GM23338 (cell line): ENCODE data around the gene CADPS. TPM values are rescaled to one million over a fixed set of nuclear protein-coding genes. Genes with fewer than 3 reads are reported as not detected.

Source experiments
- ATAC-seq: fragments of 200-7000 bp; cut with Tn5 transposase; 3 replicates; pipeline ENCODE4 v1.9.1; 2020
- DNase-seq: peaks from one replicate; pipeline ENCODE4 v3.0.0-alpha.2; 2015; ENCODE audit warnings: low spot score
- H2AFZ ChIP-seq: fragments of 200-600 bp; sonication (generic); 2 replicates; pipeline ENCODE4 v1.8.0; 2016; ENCODE audit warnings: antibody characterized with exemption, mild to moderate bottlenecking, moderate library complexity
- H3F3A ChIP-seq: fragments of 200-600 bp; sonication (generic); replicated peaks from 2 replicates; pipeline ENCODE4 v1.8.0; 2017; ENCODE audit warnings: antibody characterized with exemption, mixed run types, low read depth
- H3K27ac ChIP-seq: fragments of 200-600 bp; sonication (generic); 2 replicates; pipeline ENCODE4 v1.6.1; 2016; ENCODE audit warnings: low read depth
- H3K27me3 ChIP-seq: fragments of 200-600 bp; sonication (generic); 2 replicates; pipeline ENCODE4 v1.8.0; 2016; ENCODE audit warnings: mild to moderate bottlenecking, mixed run types, moderate library complexity; ENCODE audit not compliant: insufficient read depth
- H3K36me3 ChIP-seq: fragments of 200-600 bp; sonication (generic); 2 replicates; pipeline ENCODE4 v1.8.0; 2016; ENCODE audit warnings: mild to moderate bottlenecking; ENCODE audit not compliant: insufficient read depth
- H3K4me1 ChIP-seq: fragments of 200-600 bp; sonication (generic); 2 replicates; pipeline ENCODE4 v1.8.0; 2016; ENCODE audit warnings: mild to moderate bottlenecking, moderate library complexity; ENCODE audit not compliant: insufficient read depth
- H3K4me2 ChIP-seq: fragments of 200-600 bp; sonication (generic); 2 replicates; pipeline ENCODE4 v1.7.1; 2017; ENCODE audit warnings: mixed run types
- H3K4me3 ChIP-seq: fragments of 200-600 bp; sonication (generic); 2 replicates; pipeline ENCODE4 v1.6.1; 2016; ENCODE audit warnings: mixed run types
- H3K79me2 ChIP-seq: fragments of 200-600 bp; sonication (generic); replicated peaks from 2 replicates; pipeline ENCODE4 v1.8.0; 2017; ENCODE audit warnings: mild to moderate bottlenecking; ENCODE audit not compliant: insufficient read depth
- H3K9me2 ChIP-seq: fragments of 200-600 bp; sonication (generic); 2 replicates; pipeline ENCODE4 v1.8.0; 2017; ENCODE audit not compliant: insufficient read depth
- H4K20me1 ChIP-seq: fragments of 200-600 bp; sonication (generic); replicated peaks from 2 replicates; pipeline ENCODE4 v1.8.0; 2017; ENCODE audit warnings: mild to moderate bottlenecking; ENCODE audit not compliant: insufficient read depth
- H3K27ac Mint-ChIP-seq: 2 replicates; pipeline ENCODE4 v1.8.0; 2020; ENCODE audit warnings: inconsistent platforms, mild to moderate bottlenecking, moderate library complexity, mixed read lengths
- H3K27me3 Mint-ChIP-seq: 3 replicates; pipeline ENCODE4 v1.8.0; 2022; ENCODE audit warnings: low read depth, mild to moderate bottlenecking, moderate library complexity, mixed read lengths, inconsistent platforms; ENCODE audit not compliant: insufficient read depth, poor library complexity
- H3K36me3 Mint-ChIP-seq: 3 replicates; pipeline ENCODE4 v1.8.0; 2021; ENCODE audit warnings: low read depth, mild to moderate bottlenecking, inconsistent platforms, moderate library complexity, mixed read lengths
- H3K4me1 Mint-ChIP-seq: 3 replicates; pipeline ENCODE4 v1.8.0; 2020; ENCODE audit warnings: mild to moderate bottlenecking, inconsistent platforms, mixed read lengths
- H3K4me3 Mint-ChIP-seq: 3 replicates; pipeline ENCODE4 v1.8.0; 2021; ENCODE audit warnings: moderate library complexity, mild to moderate bottlenecking, inconsistent platforms, mixed read lengths
- H3K9me3 Mint-ChIP-seq: 3 replicates; pipeline ENCODE4 v1.8.0; 2020; ENCODE audit warnings: moderate library complexity, mild to moderate bottlenecking, inconsistent platforms, mixed read lengths
- EZH2 ChIP-seq: fragments of 200-600 bp; sonication (generic); IDR thresholded peaks from one replicate; pipeline ENCODE4 v1.8.0; 2017; ENCODE audit warnings: antibody characterized with exemption, mild to moderate bottlenecking, low read depth; ENCODE audit not compliant: unreplicated experiment
- JUNB ChIP-seq: IDR thresholded peaks from one replicate; pipeline ENCODE4 v1.6.1; 2016; ENCODE audit warnings: antibody characterized with exemption; ENCODE audit not compliant: unreplicated experiment
- NANOG ChIP-seq: IDR thresholded peaks from 2 replicates; pipeline ENCODE4 v1.6.1; 2016; ENCODE audit warnings: antibody characterized with exemption, borderline replicate concordance
- POLR2AphosphoS5 ChIP-seq: IDR thresholded peaks from 2 replicates; pipeline ENCODE4 v1.6.1; 2016; ENCODE audit warnings: antibody characterized with exemption, low read depth
- REST ChIP-seq: IDR thresholded peaks from one replicate; pipeline ENCODE4 v1.6.1; 2018; ENCODE audit warnings: antibody characterized with exemption; ENCODE audit not compliant: unreplicated experiment
- ZNF114 ChIP-seq: fragments of 250-450 bp; sonication (Bioruptor Pico); IDR thresholded peaks from 2 replicates; pipeline ENCODE4 v1.5.0; 2020; ENCODE audit warnings: mild to moderate bottlenecking, moderate library complexity
- ZNF331 ChIP-seq: fragments of 250-450 bp; sonication (Bioruptor Pico); IDR thresholded peaks from 2 replicates; pipeline ENCODE4 v1.5.0; 2020; ENCODE audit warnings: low read depth, mild to moderate bottlenecking, moderate library complexity
- polyA plus RNA-seq: library from polyadenylated mRNA; unstranded; fragments of >200 nt; fragmentation: Nextera tagmentation; extraction: Ambion mirVana; gene quantifications from 2 replicates; pipeline ENCODE4 v1.2.1, GENCODE V29; 2016
- total RNA-seq: library from RNA; depleted of rRNA; stranded (reverse); fragments of >200 nt; shearing (Covaris generic); gene quantifications from 2 replicates; pipeline ENCODE4 v1.2.3, GENCODE V29; 2014
- TF ChIP-seq, protein P1 (sequence below): fragments of 250-450 bp; sonication (Bioruptor Pico); IDR thresholded peaks from 2 replicates; pipeline ENCODE4 v1.5.0; 2020; ENCODE audit warnings: mild to moderate bottlenecking, moderate library complexity
- TF ChIP-seq, protein P2 (sequence below), 2 experiments: fragments of 200-600 bp in 1 of 2; sonication (generic) in 1 of 2; conservative IDR thresholded peaks; 2 replicates each; pipeline versions ENCODE4 v1.5.1 to v1.6.1; 2016 to 2017; ENCODE audit warnings: antibody characterized with exemption in 2 of 2, low read depth in 2 of 2, mild to moderate bottlenecking in 2 of 2, moderate library complexity in 1 of 2

Gene CADPS
- total and polyA plus RNA-seq, 2 experiments from 2014 or later: 14.7 to 22.0 TPM

- TF ChIP-seq, protein P1, sequence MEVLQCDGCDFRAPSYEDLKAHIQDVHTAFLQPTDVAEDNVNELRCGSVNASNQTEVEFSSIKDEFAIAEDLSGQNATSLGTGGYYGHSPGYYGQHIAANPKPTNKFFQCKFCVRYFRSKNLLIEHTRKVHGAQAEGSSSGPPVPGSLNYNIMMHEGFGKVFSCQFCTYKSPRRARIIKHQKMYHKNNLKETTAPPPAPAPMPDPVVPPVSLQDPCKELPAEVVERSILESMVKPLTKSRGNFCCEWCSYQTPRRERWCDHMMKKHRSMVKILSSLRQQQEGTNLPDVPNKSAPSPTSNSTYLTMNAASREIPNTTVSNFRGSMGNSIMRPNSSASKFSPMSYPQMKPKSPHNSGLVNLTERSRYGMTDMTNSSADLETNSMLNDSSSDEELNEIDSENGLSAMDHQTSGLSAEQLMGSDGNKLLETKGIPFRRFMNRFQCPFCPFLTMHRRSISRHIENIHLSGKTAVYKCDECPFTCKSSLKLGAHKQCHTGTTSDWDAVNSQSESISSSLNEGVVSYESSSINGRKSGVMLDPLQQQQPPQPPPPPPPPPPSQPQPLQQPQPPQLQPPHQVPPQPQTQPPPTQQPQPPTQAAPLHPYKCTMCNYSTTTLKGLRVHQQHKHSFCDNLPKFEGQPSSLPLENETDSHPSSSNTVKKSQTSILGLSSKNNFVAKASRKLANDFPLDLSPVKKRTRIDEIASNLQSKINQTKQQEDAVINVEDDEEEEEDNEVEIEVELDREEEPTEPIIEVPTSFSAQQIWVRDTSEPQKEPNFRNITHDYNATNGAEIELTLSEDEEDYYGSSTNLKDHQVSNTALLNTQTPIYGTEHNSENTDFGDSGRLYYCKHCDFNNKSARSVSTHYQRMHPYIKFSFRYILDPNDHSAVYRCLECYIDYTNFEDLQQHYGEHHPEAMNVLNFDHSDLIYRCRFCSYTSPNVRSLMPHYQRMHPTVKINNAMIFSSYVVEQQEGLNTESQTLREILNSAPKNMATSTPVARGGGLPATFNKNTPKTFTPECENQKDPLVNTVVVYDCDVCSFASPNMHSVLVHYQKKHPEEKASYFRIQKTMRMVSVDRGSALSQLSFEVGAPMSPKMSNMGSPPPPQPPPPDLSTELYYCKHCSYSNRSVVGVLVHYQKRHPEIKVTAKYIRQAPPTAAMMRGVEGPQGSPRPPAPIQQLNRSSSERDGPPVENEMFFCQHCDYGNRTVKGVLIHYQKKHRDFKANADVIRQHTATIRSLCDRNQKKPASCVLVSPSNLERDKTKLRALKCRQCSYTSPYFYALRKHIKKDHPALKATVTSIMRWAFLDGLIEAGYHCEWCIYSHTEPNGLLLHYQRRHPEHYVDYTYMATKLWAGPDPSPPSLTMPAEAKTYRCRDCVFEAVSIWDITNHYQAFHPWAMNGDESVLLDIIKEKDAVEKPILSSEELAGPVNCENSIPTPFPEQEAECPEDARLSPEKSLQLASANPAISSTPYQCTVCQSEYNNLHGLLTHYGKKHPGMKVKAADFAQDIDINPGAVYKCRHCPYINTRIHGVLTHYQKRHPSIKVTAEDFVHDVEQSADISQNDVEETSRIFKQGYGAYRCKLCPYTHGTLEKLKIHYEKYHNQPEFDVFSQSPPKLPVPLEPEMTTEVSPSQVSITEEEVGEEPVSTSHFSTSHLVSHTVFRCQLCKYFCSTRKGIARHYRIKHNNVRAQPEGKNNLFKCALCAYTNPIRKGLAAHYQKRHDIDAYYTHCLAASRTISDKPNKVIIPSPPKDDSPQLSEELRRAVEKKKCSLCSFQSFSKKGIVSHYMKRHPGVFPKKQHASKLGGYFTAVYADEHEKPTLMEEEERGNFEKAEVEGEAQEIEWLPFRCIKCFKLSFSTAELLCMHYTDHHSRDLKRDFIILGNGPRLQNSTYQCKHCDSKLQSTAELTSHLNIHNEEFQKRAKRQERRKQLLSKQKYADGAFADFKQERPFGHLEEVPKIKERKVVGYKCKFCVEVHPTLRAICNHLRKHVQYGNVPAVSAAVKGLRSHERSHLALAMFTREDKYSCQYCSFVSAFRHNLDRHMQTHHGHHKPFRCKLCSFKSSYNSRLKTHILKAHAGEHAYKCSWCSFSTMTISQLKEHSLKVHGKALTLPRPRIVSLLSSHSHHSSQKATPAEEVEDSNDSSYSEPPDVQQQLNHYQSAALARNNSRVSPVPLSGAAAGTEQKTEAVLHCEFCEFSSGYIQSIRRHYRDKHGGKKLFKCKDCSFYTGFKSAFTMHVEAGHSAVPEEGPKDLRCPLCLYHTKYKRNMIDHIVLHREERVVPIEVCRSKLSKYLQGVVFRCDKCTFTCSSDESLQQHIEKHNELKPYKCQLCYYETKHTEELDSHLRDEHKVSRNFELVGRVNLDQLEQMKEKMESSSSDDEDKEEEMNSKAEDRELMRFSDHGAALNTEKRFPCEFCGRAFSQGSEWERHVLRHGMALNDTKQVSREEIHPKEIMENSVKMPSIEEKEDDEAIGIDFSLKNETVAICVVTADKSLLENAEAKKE: no peak
- TF ChIP-seq, protein P2, sequence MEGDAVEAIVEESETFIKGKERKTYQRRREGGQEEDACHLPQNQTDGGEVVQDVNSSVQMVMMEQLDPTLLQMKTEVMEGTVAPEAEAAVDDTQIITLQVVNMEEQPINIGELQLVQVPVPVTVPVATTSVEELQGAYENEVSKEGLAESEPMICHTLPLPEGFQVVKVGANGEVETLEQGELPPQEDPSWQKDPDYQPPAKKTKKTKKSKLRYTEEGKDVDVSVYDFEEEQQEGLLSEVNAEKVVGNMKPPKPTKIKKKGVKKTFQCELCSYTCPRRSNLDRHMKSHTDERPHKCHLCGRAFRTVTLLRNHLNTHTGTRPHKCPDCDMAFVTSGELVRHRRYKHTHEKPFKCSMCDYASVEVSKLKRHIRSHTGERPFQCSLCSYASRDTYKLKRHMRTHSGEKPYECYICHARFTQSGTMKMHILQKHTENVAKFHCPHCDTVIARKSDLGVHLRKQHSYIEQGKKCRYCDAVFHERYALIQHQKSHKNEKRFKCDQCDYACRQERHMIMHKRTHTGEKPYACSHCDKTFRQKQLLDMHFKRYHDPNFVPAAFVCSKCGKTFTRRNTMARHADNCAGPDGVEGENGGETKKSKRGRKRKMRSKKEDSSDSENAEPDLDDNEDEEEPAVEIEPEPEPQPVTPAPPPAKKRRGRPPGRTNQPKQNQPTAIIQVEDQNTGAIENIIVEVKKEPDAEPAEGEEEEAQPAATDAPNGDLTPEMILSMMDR (conservative IDR thresholded peaks at IDR 0.05; ENCODE audit: low read depth in 2 of 2): no peak
- TF ChIP-seq ZNF114 (CRISPR knock-in tag): no peak
- TF ChIP-seq POLR2AphosphoS5: no peak
Observed at GRCh38 chr3:62797132-62797531, 78.1 kb downstream of the CADPS start (continued).

GRCh38 chr3:62795978-62796657, 79.1 kb downstream of the CADPS start:
- no peak overlapping the region for H3K4me2 ChIP-seq
- DNase-seq: peak; percentile 47
- Mint-ChIP-seq H3K27ac (peak overlapping the region; percentile 95), H3K4me1 (peaks cover 34% of the 10 kb centered on the region), H3K27me3 (peaks cover 4% of the 10 kb centered on the region), H3K9me3 (no peaks in the 10 kb centered on the region), H3K4me3 (no peak overlapping the region), H3K36me3 (no peaks in the 10 kb centered on the region)
- no peaks in the 10 kb centered on the region for H4K20me1 ChIP-seq
- peaks cover 13% of the 10 kb centered on the region for H3K9me2 ChIP-seq
- peak; percentile 26; the same call in 2 of the 3 replicates for ATAC-seq
- no peak overlapping the region for H2AFZ ChIP-seq
- H3K4me3 ChIP-seq: no peak overlapping the region
- no peaks in the 10 kb centered on the region for H3K27me3 ChIP-seq
- peak overlapping the region; percentile 17 for H3K27ac ChIP-seq
- peaks cover 33% of the 10 kb centered on the region; the same call in 1 of the 2 replicates for H3K4me1 ChIP-seq
- no peaks in the 10 kb centered on the region for H3K36me3 ChIP-seq
- no peaks in the 10 kb centered on the region for H3K79me2 ChIP-seq
- H3F3A ChIP-seq: no peaks in the 10 kb centered on the region
- no peak for TF ChIP-seq REST
- TF ChIP-seq NANOG: no peak
- TF ChIP-seq EZH2: no peak
- TF ChIP-seq JUNB: no peak
- TF ChIP-seq, protein P2 (conservative IDR thresholded peaks at IDR 0.05; ENCODE audit: low read depth in 2 of 2): no peak
- TF ChIP-seq ZNF331 (CRISPR knock-in tag): no peak
- TF ChIP-seq ZNF114 (CRISPR knock-in tag): no peak
- 0 out of 2 replicates have a peak, but pooled peaks have one; percentile 36 for TF ChIP-seq POLR2AphosphoS5
